Gastroesophageal sphincter (tissue), 4 donors: Measurements from ENCODE around the gene STARD8. TPM values are rescaled to one million over a fixed set of nuclear protein-coding genes. Genes with fewer than 3 reads are reported as not detected.

Source experiments
- ATAC-seq: fragments of 150-250 bp; one replicate; pipeline ENCODE4 v1.9.1; 2016; ENCODE audit warnings: mild to moderate bottlenecking, moderate library complexity
- H3K27ac ChIP-seq, 4 donors: fragments of 200-600 bp; sonication (generic) in 3 of 4; 1 replicate in 3 of 4; 2 replicates in 1 of 4; pipeline ENCODE4 v1.5.1; 2016 to 2019
- H3K27me3 ChIP-seq: fragments of 200-600 bp; sonication (generic); one replicate; pipeline ENCODE4 v1.5.1; 2019
- H3K36me3 ChIP-seq, 2 donors: fragments of 200-600 bp; sonication (generic); one replicate each; pipeline ENCODE4 v1.5.1; 2019; ENCODE audit warnings: control low read depth in 1 of 2
- H3K4me1 ChIP-seq, 3 donors: fragments of 200-600 bp; sonication (generic); 1 replicate in 2 of 3; 2 replicates in 1 of 3; pipeline ENCODE4 v1.5.1; 2016 to 2019; ENCODE audit warnings: control low read depth in 2 of 3
- H3K4me3 ChIP-seq, 2 donors: fragments of 200-600 bp; sonication (generic); one replicate each; pipeline ENCODE4 v1.5.1; 2019; ENCODE audit warnings: mild to moderate bottlenecking in 1 of 2, moderate library complexity in 1 of 2
- H3K9me3 ChIP-seq, 3 donors: fragments of 200-600 bp; sonication (generic); one replicate each; pipeline ENCODE4 v1.5.1; 2017 to 2019; ENCODE audit warnings: control low read depth in 2 of 3
- CTCF ChIP-seq, 4 experiments: fragments of 200-600 bp in 2 of 4; fragments of 450-650 bp in 2 of 4; sonication (generic) in 1 of 4; IDR thresholded peaks; one replicate each; pipeline ENCODE4 v1.5.1; 2017 to 2019; ENCODE audit warnings: antibody characterized with exemption in 4 of 4, mild to moderate bottlenecking in 2 of 4, moderate library complexity in 2 of 4
- EP300 ChIP-seq: sonication (generic); formaldehyde crosslinking; IDR thresholded peaks from one replicate; pipeline ENCODE4 v1.6.1; 2017; ENCODE audit warnings: antibody characterized with exemption, mild to moderate bottlenecking
- POLR2A ChIP-seq, 2 donors: fragments of 450-650 bp; IDR thresholded peaks; one replicate each; pipeline ENCODE4 v1.6.1; 2017; ENCODE audit warnings: antibody characterized with exemption in 2 of 2, mild to moderate bottlenecking in 2 of 2, moderate library complexity in 1 of 2
- POLR2AphosphoS5 ChIP-seq: sonication (generic); formaldehyde crosslinking; IDR thresholded peaks from one replicate; pipeline ENCODE4 v1.6.1; 2017; ENCODE audit warnings: antibody characterized with exemption
- WGBS, 2 donors: methylation state at CpG; one replicate each; pipeline ENCODE4 v1.1.5; 2018; ENCODE audit warnings: low coverage in 1 of 2; 5-methylcytosine and 5-hydroxymethylcytosine counted together
- total RNA-seq, 4 donors: library from RNA; depleted of rRNA; stranded (reverse); fragments of >200 nt; gene quantifications; one replicate each; pipeline ENCODE4 v1.1.0, GENCODE V29; 2016

Gene STARD8
- total RNA-seq, 4 donors from 2014 or later = 8.9 to 15.8 (median 10.8) TPM

- Histone ChIP-seq H3K4me3 (no peak overlapping the region), H3K36me3 (peaks cover 0 to 53% of the 10 kb centered on the region in 2 donors), H3K27ac (no peak overlapping the region), H3K9me3 (no peaks in the 10 kb centered on the region), H3K27me3 (no peaks in the 10 kb centered on the region), H3K4me1 (no peaks in the 10 kb centered on the region)
- no peak for TF ChIP-seq POLR2AphosphoS5
- no peak for TF ChIP-seq EP300
- no peak for TF ChIP-seq CTCF (IDR thresholded peaks at IDR 0.05)
- no peak for TF ChIP-seq POLR2A (IDR thresholded peaks at IDR 0.05)
- 100% methylated on average over 4 of the region's 9 CpGs; no CpG with 5 or more reads in 1 of the 2 donors for whole genome bisulfite sequencing, 2 donors
- ATAC-seq = no peak
Observed at GRCh38 chrX:68720851-68721250, 73.4 kb downstream of the STARD8 start.

- no CpG with 5 or more reads among the region's 7 CpGs for WGBS, 2 donors
- no peaks in the 10 kb centered on the region for H3K4me1 ChIP-seq
- ATAC-seq = no peak
- no peak overlapping the region for H3K27ac ChIP-seq
- H3K27me3 ChIP-seq = no peaks in the 10 kb centered on the region
- no peak overlapping the region for H3K4me3 ChIP-seq
- peaks cover 0 to 53% of the 10 kb centered on the region in 2 donors for H3K36me3 ChIP-seq
- H3K9me3 ChIP-seq = no peaks in the 10 kb centered on the region
- TF ChIP-seq POLR2AphosphoS5 (no peak), POLR2A (IDR thresholded peaks at IDR 0.05) (no peak), EP300 (no peak), CTCF (IDR thresholded peaks at IDR 0.05) (no peak)
Observed at GRCh38 chrX:68721546-68721945, 74.1 kb downstream of the STARD8 start.

- WGBS, 2 donors = 67% methylated on average over 1 of the region's 16 CpGs; no CpG with 5 or more reads in 1 of the 2 donors
- Histone ChIP-seq H3K27me3 (no peaks in the 10 kb centered on the region), H3K4me1 (no peaks in the 10 kb centered on the region), H3K27ac (no peak overlapping the region), H3K36me3 (peaks cover 0 to 48% of the 10 kb centered on the region in 2 donors), H3K9me3 (no peaks in the 10 kb centered on the region), H3K4me3 (no peak overlapping the region)
- ATAC-seq = no peak
- TF ChIP-seq POLR2AphosphoS5 = no peak
- TF ChIP-seq EP300 = no peak
- TF ChIP-seq CTCF (IDR thresholded peaks at IDR 0.05) = no peak
- TF ChIP-seq POLR2A (IDR thresholded peaks at IDR 0.05) = no peak
Observed at GRCh38 chrX:68721991-68722860, 74.8 kb downstream of the STARD8 start.

- no peak for ATAC-seq
- no peak overlapping the region for H3K27ac ChIP-seq
- 80% methylated on average over 1 of the region's 24 CpGs; no CpG with 5 or more reads in 1 of the 2 donors for WGBS, 2 donors
- H3K4me1 ChIP-seq = no peaks in the 10 kb centered on the region
- H3K27me3 ChIP-seq = no peaks in the 10 kb centered on the region
- TF ChIP-seq CTCF (IDR thresholded peaks at IDR 0.05) (no peak), EP300 (no peak), POLR2AphosphoS5 (no peak), POLR2A (IDR thresholded peaks at IDR 0.05) (no peak)
- peaks cover 0 to 42% of the 10 kb centered on the region in 2 donors for H3K36me3 ChIP-seq
- no peaks in the 10 kb centered on the region for H3K9me3 ChIP-seq
- H3K4me3 ChIP-seq = no peak overlapping the region
Observed at GRCh38 chrX:68723491-68724155, 76.2 kb downstream of the STARD8 start.
